CD4-positive, alpha-beta T cell treated with Interleukin-21 for 1 hour (primary cell): ENCODE results near the gene EPS15.
"Not testable (repeated sequence)": the region's sequence is repeated elsewhere in the genome, so short reads cannot be mapped to it uniquely, and the experiment has no call there.

ENCODE experiments used
- DNase-seq: peaks from one replicate; pipeline ENCODE4 v3.0.0-alpha.2; 2020

EPS15 gene

DNA sequence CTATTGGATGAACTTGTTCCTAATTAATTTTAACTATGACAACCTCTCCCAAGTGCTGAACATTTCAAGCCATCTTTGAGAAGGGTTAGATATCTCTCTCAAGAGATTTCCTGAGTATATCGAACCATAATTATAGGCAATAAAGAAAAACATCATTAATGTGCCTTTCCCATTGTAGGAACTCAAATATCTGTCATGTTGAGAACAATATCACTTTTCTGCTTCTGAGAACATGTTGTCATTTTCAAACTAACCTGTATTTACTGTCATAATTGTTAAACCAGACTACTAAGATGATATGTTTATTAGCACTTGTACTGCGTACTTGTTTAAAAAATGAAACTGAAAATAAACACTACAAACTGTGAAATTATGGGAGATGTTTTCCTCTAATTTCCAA is 4.3 kb downstream of the EPS15 start:
- DNase-seq = no peak

DNA sequence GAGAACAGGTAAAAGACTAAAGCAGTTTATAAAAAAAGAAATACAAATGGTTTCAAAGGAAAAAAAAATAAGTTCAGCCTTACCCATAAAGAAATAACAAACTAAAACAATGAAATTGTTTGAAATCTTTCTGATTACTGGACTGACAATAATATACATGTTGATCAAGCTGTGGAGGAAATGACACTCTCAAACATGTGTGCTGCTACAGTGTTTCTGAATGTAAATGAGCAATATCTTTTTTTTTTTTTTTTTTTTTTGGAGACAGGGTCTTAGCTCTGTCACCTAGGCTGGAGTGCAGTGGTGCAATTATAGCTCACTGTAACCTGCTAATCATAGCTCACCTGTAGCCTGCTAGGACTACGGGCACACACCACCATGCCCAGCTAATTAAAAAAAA is 6.5 kb downstream of the EPS15 start:
- no peak for DNase-seq

DNA sequence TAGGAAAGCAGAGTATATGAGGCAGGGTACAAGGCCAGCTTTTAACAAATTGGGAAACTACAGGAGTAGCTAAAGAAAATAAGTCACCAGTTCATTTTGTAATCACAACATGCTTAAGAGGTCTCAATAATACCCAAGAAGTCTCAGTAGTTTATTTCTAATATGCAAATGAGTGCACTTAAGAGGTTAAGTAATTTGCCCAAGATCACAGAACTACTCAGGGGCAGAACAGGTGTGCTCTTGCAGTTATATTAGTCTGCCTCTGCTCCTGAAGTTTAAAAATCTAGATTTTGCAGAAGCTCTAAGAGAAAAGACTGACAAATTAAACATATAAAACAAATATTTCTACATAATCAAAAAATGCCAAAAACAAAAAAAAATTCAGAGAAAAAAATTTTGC is 6.9 kb downstream of the EPS15 start:
- no peak for DNase-seq

DNA sequence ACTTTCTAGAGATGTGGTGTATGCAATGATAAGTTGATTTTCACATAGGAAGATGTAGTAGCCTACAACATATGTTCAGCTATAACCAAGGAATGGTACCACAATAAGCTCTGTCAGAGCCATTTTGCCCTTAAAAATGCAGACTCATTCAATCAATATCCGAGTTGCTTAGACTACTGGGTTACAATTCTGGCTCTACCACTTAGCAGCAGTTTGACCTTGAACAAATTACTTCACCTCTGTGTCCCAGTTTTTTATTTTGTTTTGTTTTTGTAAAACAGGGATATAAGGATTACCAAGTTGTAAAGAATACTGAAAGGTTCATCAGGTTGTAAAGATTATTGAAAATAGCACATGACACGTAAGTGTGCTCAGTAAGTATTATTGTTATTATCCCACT is 9.3 kb downstream of the EPS15 start:
- DNase-seq = no peak

- no peak for DNase-seq
Observed at GRCh38 chr1:51506537-51506936, 12.5 kb downstream of the EPS15 start.

GRCh38 chr1:51504806-51505525 is 14.1 kb downstream of the EPS15 start:
- no peak for DNase-seq

DNA sequence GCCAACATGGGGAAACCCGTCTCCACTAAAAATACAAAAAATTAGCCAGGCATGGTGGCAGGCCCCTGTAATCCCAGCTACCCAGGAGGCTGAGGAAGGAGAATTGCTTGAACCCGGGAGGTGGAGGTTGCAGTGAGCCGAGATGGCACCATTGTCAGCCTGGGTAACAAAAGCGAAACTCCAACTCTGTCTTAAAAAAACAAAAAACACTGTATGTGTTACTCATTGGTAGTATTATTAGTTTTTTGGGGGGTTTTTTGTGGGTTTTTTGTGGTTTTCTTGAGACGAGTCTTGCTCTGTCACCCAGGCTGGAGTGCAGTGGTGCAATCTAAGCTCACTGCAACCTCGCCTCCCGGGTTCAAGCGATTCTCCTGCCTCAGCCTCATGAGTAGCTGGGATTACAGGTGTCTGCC is 17.8 kb downstream of the EPS15 start:
- peak; percentile 60 for DNase-seq

GRCh38 chr1:51499694-51500093 is 19.4 kb downstream of the EPS15 start:
- no peak for DNase-seq

- DNase-seq = no peak
Observed at GRCh38 chr1:51498924-51499323, 20.1 kb downstream of the EPS15 start.

DNA sequence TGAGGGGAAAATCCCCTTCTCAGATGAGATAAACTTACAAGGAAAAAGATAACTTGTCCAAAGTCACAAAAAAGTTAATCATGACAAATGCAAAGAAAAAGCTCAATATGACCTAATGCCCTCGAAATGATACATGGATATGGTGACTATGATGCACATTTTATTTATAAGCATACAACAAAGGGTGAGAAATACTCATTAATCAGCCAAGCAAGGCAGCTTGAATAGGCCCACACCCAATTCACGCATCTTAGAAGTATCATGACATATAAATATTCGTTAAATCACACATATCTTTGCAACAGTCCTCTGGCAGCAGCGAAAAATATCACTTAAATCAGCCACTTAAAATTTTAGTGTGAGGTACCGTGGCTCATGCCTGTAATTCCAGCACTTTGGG is 21.7 kb downstream of the EPS15 start:
- DNase-seq = no peak

DNA sequence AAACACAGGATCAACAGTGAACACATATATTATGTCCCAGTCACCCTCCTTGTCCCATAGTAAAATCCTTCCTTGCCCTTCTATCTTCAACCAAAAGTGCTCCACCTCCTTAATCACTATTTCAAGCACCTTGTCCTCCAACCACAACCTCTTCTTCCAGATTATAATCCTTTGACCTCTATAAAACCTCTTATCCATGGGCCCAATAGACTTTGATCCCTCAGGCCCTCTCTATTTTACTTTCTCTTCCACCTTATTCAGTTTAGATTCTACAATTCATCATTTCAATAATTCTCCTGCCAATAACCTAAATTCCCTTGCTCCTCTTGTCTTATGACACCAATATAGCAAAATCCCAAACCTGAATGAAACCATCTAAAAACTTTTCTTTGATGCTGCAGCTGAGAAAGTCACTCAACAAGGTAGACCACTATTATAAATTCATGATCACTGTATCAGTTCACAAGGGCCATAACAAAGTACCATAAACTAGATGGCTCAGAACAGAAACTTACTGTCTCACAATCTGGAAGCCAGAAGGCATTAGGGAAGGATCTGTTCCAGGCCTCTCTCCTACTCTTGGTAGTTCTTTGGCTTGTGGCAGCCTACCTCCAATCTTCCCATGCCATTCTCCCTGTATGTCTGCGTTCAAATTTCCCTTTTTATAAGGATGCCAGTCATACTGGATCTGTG is 24.8 kb downstream of the EPS15 start:
- DNase-seq = no peak

DNA sequence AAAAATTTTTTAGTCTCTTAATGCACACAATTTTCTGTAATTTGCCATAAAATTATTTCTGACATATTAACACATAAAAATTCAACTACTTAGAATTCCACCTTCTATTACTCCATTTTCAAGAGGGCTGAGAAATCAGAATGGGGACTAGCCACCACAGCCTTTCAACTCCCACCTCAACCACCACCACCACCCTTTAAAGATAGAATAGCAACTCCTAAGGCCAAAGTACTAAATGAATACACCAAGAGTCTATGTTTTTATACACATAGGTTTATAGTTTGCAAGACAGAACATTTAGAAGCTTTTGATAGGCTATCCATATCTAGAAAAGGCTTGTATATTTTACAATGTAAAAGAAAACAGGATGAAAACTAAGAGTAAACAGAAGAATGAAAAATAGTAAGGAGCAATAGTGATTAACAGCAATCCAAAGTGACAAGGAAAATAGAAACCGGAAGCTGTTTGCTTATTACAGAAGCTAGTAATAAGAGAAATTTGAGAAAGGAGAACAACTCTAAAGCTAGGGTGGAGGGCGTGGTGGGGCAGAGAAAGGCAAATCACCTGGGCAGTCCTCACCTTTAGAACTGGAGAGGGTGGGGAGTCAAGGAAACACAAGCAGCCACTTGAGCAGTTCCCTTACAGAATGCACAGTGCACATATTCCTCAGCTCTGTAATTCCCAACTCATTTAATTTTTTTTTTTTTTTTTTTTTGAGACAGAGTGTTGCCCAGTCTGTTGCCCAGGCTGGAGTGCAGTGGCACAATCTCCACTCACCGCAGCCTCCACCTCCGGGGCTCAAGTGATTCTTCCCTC is 27.7 kb downstream of the EPS15 start:
- DNase-seq = no peak

DNA sequence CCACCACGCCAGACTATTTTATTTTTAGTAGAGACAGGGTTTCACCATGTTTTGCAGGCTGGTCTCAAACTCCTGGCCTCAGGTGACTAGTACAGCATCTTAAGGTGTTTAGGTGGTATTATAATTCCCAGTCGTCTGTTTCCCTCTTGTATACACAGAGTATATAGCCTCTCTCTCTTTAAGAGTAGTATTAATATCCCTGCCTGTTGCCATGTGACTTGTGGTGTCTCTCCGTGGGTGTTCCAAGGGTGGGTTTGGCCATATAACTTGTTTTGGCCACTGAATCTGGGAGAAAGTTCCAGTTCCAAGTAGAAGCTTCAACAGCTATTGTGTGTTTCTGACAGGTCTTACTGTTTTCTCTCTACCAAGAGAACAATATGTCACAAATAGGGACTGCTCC is 29.6 kb downstream of the EPS15 start:
- no peak for DNase-seq

GRCh38 chr1:51488372-51489050 is 30.6 kb downstream of the EPS15 start:
- no peak for DNase-seq

DNA sequence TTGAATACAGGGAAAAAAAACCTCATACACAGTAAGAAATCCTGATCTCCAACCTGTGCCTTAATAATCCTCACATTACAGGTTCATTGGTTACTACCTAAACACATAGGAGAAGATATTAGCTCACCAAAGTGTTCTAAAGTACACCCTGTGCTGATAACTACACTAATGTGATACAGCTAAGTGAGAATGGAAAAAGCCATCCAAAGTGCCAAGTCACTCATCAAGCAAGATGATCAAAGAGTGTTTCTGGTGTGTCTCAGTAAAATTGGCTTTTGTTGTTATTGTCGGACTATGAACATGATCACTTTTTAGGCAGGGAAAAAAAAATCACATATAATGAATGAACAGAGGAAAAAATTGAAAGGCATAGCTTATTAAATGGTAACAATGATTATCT is 31.4 kb downstream of the EPS15 start:
- no peak for DNase-seq

GRCh38 chr1:51484591-51484990 is 34.5 kb downstream of the EPS15 start:
- DNase-seq = no peak

DNA sequence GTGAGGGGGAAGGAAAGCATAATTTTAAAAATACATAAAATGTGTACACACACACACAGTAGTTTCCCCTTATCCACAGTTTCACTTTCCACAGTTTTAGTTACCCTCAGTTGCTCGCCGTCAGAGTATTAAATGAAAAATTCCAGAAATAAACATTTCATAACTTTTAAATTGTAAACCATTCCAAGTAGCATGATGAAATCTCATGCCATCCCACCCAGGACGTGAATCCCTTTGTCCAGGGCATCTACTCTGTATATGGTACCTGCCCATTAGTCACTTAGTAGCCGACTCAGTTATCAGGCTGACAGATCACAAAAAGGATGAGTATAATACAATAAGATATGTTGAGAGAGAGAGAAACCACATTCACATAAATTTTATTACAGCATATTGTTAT is 36.2 kb downstream of the EPS15 start:
- DNase-seq = no peak

DNA sequence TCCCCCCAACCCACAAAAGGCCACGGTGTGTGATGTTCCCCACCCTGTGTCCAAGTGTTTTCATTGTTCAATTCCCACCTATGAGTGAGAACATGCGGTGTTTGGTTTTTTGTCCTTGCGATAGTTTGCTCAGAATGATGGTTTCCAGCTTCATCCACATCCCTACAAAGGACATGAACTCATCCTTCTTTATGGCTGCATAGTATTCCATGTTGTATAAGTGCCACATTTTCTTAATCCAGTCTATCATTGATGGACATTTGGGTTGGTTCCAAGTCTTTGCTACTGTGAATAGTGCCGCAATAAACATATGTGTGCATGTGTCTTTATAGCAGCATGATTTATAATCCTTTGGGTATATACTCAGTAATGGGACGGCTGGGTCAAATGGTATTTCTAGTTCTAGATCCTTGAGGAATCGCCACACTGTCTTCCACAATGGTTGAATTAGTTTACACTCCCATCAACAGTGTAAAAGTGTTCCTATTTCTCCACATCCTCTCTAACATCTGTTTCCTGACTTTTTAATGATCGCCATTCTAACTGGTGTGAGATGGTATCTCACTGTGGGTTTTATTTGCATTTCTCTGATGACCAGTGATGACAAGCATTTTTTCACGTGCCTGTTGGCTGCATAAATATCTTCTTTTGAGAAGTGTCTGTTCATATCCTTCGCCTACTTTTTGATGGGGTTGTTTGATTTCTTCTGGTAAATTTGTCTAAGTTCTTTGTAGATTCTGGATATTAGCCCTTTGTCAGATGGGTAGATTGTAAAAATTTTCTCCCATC is 44.0 kb downstream of the EPS15 start:
- DNase-seq = not testable (repeated sequence)

- DNase-seq = no peak
Observed at GRCh38 chr1:51473331-51474115, 45.5 kb downstream of the EPS15 start.

DNA sequence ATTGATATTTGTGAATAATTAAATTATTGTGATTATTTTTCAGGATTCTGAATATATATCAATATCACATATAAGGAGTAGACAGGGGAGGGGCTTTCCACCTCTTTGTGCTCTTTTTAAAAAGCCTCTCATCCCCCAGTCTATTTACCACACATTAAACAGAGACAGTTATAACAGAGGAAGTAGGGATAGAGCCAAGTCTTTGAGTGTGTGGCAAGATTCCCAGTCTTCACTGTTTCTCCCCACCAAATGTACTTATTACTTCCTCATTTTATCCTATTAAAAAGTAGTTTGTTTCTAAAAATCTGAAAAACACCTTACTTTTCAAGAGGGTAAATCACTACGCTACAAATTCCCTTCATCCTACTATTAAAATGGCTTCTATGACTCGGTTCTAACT is 46.7 kb downstream of the EPS15 start:
- DNase-seq = no peak

DNA sequence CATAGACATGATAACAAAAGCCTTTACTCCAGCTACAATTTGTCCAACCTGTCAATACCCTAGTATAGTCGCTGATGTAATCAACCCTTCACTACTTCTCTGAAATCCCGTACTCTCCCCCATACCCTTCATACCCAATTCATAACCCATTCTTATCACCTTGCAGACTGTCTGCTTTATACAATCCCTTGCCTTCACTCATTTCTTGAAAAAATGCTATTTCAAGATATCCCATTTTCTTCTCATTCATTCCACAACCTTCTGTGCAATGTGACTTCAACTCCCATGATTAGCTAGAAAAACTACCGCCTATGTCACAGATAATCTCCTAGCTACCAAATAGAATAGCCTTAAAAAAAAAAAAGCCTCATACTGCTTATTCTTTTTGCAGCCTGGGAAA is 49.5 kb downstream of the EPS15 start:
- no peak for DNase-seq

GRCh38 chr1:51464828-51465227 is 54.2 kb downstream of the EPS15 start:
- DNase-seq = no peak
